Peyer's patch (tissue), 4 donors: ENCODE results near the gene BTLA.

Experiments
- CTCF ChIP-seq, 6 experiments: fragments of 450-650 bp in 4 of 6; fragments of 200-600 bp in 2 of 6; sonication (generic) in 1 of 6; IDR thresholded peaks; one replicate each; pipeline ENCODE4 v1.5.1; 2017 to 2019; ENCODE audit warnings: antibody characterized with exemption in 6 of 6, mild to moderate bottlenecking in 3 of 6, moderate library complexity in 1 of 6
- POLR2A ChIP-seq, 2 donors: fragments of 450-650 bp; IDR thresholded peaks; one replicate each; pipeline ENCODE4 v1.5.1; 2017; ENCODE audit warnings: antibody characterized with exemption in 2 of 2, mild to moderate bottlenecking in 2 of 2, moderate library complexity in 2 of 2

- TF ChIP-seq POLR2A (IDR thresholded peaks at IDR 0.05) (no peak), CTCF (IDR thresholded peaks at IDR 0.05) (no peak)
Measured at GRCh38 chr3:112498914-112499711, at the start of gene BTLA.
